ENCODE results near the gene PCK2. TPM values are rescaled to one million over a fixed set of nuclear protein-coding genes. Genes with fewer than 3 reads are reported as not detected.
A peak's percentile ranks its signal among the peaks of the same experiment; 100 is the strongest.

The PCK2 gene
- total and polyA plus RNA-seq, 2 experiments from 2014 or later = 68.7 to 88.8 TPM

DNA sequence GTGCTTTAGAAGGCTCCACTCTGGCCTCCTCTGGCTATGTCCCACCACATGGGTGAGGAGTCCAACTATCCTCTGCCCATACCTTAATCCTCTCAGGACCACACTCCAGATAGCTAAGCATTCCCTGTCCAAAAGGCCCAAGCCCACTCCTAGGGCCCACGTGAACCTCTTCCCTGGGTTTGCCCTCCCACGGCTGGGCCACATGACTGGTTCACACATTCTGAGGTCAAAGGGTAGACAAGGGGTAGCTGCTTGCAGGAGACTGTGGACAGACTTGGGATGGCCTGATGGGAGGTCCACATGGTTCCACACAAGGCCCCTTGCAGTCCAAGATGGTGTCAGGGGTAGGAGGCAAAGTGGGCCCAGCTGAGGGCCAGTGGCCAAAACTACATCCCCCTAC, 6.0 kb upstream of the PCK2 start:
- no peak overlapping the region for H3K4me3 ChIP-seq
- H3K4me2 ChIP-seq = no peak overlapping the region
- no peak overlapping the region for H2AFZ ChIP-seq
- H3K4me1 ChIP-seq (ENCODE audit: insufficient read depth) = peaks cover 2% of the 10 kb centered on the region
- WGBS (ENCODE audit: low lambda C conversion rate, missing lambda C conversion rate) = 90% methylated on average over 2 of the region's 2 CpGs
- no peak overlapping the region for H3K27ac ChIP-seq
- H3K9me3 ChIP-seq (ENCODE audit: low read depth) = no peaks in the 10 kb centered on the region
- no peak for DNase-seq (ENCODE audit: low spot score)
- no peaks in the 10 kb centered on the region for H3K36me3 ChIP-seq (replicated peaks; ENCODE audit: insufficient read depth, low read depth)
- no peaks in the 10 kb centered on the region for H3K27me3 ChIP-seq
- TF ChIP-seq EZH2phosphoT487 (IDR thresholded peaks at IDR 0.05; ENCODE audit: low read depth, severe bottlenecking, unreplicated experiment) (no peak), CTCF (IDR thresholded peaks at IDR 0.05; ENCODE audit: poor library complexity) (no peak), EZH2 (IDR thresholded peaks at IDR 0.05; ENCODE audit: borderline replicate concordance) (no peak)
- H4K20me1 ChIP-seq (ENCODE audit: insufficient read depth, poor library complexity, severe bottlenecking) = no peaks in the 10 kb centered on the region
- no peaks in the 10 kb centered on the region for H3K9me2 ChIP-seq (replicated peaks; ENCODE audit: insufficient read depth)
- H3K79me2 ChIP-seq = no peaks in the 10 kb centered on the region

DNA sequence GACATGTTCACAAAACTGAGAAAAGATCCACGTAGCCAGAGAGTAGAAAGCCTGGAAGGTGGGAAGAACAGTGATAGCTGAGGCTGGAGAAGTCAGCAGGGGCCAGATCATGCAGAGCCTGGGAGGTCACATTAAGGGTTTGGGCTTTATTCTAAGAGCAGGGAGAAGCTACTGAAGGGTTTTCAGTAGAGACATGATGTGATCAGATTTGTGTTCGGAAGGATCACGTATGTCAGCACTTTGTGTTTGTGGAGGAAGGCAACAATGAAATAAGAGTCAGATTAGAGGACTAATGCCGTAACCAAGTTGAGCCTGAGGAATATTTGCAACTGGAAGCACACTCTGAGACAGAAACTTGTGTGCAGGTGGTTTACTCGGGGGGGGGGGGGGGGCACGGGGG, 4.2 kb upstream of the PCK2 start:
- no peaks in the 10 kb centered on the region for H3K9me2 ChIP-seq (replicated peaks; ENCODE audit: insufficient read depth)
- no peak for DNase-seq (ENCODE audit: low spot score)
- no peak overlapping the region for H3K4me2 ChIP-seq
- H3K4me3 ChIP-seq = no peak overlapping the region
- H3K9me3 ChIP-seq (ENCODE audit: low read depth) = no peaks in the 10 kb centered on the region
- peaks cover 8% of the 10 kb centered on the region for H3K4me1 ChIP-seq (ENCODE audit: insufficient read depth)
- TF ChIP-seq CTCF (IDR thresholded peaks at IDR 0.05; ENCODE audit: poor library complexity) = no peak
- no peak for TF ChIP-seq EZH2 (IDR thresholded peaks at IDR 0.05; ENCODE audit: borderline replicate concordance)
- no peak for TF ChIP-seq EZH2phosphoT487 (IDR thresholded peaks at IDR 0.05; ENCODE audit: low read depth, severe bottlenecking, unreplicated experiment)
- H4K20me1 ChIP-seq (ENCODE audit: insufficient read depth, poor library complexity, severe bottlenecking) = no peaks in the 10 kb centered on the region
- H2AFZ ChIP-seq = no peak overlapping the region
- no peaks in the 10 kb centered on the region for H3K36me3 ChIP-seq (replicated peaks; ENCODE audit: insufficient read depth, low read depth)
- no peak overlapping the region for H3K27ac ChIP-seq
- peaks cover 3% of the 10 kb centered on the region for H3K79me2 ChIP-seq
- WGBS (ENCODE audit: low lambda C conversion rate, missing lambda C conversion rate) = 94% methylated on average over 5 of the region's 6 CpGs
- H3K27me3 ChIP-seq = no peaks in the 10 kb centered on the region

DNA sequence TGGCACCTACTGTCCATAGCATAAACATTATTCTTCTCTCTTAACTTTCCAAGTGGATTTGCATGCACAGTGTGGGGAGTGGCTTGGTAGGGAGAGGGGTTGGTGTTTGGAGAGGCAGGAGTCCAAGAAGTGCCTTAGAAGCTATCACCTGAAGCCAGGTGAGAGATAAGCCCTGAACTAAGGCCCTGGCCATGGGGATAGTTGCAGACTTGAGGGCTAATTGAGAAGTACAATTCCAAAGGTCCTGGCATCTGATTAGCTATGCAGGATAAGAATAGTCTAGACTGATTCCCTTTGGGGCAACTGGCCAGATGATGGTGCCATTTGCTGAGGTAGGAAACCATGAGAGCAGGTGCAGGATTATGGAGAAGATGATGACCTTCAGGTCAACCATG, 2.0 kb upstream of the PCK2 start:
- Histone ChIP-seq H3K4me2 (no peak overlapping the region), H2AFZ (no peak overlapping the region), H3K27me3 (no peaks in the 10 kb centered on the region), H3K4me1 (ENCODE audit: insufficient read depth) (peaks cover 12% of the 10 kb centered on the region), H4K20me1 (ENCODE audit: insufficient read depth, poor library complexity, severe bottlenecking) (no peaks in the 10 kb centered on the region), H3K36me3 (replicated peaks; ENCODE audit: insufficient read depth, low read depth) (no peaks in the 10 kb centered on the region), H3K4me3 (no peak overlapping the region), H3K79me2 (peaks cover 22% of the 10 kb centered on the region), H3K27ac (no peak overlapping the region), H3K9me3 (ENCODE audit: low read depth) (no peaks in the 10 kb centered on the region), H3K9me2 (replicated peaks; ENCODE audit: insufficient read depth) (no peaks in the 10 kb centered on the region)
- no peak for TF ChIP-seq EZH2phosphoT487 (IDR thresholded peaks at IDR 0.05; ENCODE audit: low read depth, severe bottlenecking, unreplicated experiment)
- TF ChIP-seq CTCF (IDR thresholded peaks at IDR 0.05; ENCODE audit: poor library complexity) = no peak
- no peak for TF ChIP-seq EZH2 (IDR thresholded peaks at IDR 0.05; ENCODE audit: borderline replicate concordance)
- DNase-seq (ENCODE audit: low spot score) = peak; percentile 38
